Fibroblast of villous mesenchyme (primary cell): ENCODE measurements around the gene ST6GALNAC3. TPM values are rescaled to one million over a fixed set of nuclear protein-coding genes. Genes with fewer than 3 reads are reported as not detected.

ENCODE experiments used
- DNase-seq: peaks from one replicate; pipeline ENCODE4 v3.0.0-alpha.2; 2010; ENCODE audit warnings: low read depth
- H3K4me3 ChIP-seq: 2 replicates; pipeline ENCODE4 v1.5.1; 2011; ENCODE audit warnings: low read depth, mild to moderate bottlenecking, low read length
- CTCF ChIP-seq: IDR thresholded peaks from 2 replicates; pipeline ENCODE4 v1.5.1; 2012; ENCODE audit warnings: low read depth, mild to moderate bottlenecking, low read length; ENCODE audit not compliant: insufficient read depth
- total RNA-seq: library from RNA; depleted of rRNA; stranded (reverse); fragments of >200 nt; gene quantifications from 2 replicates; pipeline ENCODE4 v1.2.3, GENCODE V29; 2012

ST6GALNAC3 gene
- total RNA-seq, 1 donor, result 1.3 TPM

GRCh38 chr1:76160225-76160624, 85.7 kb downstream of the ST6GALNAC3 start:
- no peak for TF ChIP-seq CTCF
- no peak overlapping the region for H3K4me3 ChIP-seq
- no peak for DNase-seq

GRCh38 chr1:76161451-76161850, 86.9 kb downstream of the ST6GALNAC3 start:
- no peak overlapping the region for H3K4me3 ChIP-seq
- no peak for DNase-seq
- TF ChIP-seq CTCF, result no peak

- H3K4me3 ChIP-seq, result no peak overlapping the region
- no peak for TF ChIP-seq CTCF
- no peak for DNase-seq
These were observed 87.7 kb downstream of the ST6GALNAC3 start for GRCh38 chr1:76162254-76162653.

- no peak overlapping the region for H3K4me3 ChIP-seq
- DNase-seq, result no peak
- TF ChIP-seq CTCF, result no peak
These were observed 89.6 kb downstream of the ST6GALNAC3 start for GRCh38 chr1:76164165-76164564.

GRCh38 chr1:76170084-76170483, 95.5 kb downstream of the ST6GALNAC3 start:
- no peak for DNase-seq
- TF ChIP-seq CTCF, result no peak
- no peak overlapping the region for H3K4me3 ChIP-seq

- no peak for TF ChIP-seq CTCF
- H3K4me3 ChIP-seq, result no peak overlapping the region
- no peak for DNase-seq
These were observed 96.0 kb downstream of the ST6GALNAC3 start for GRCh38 chr1:76170513-76170912.

- no peak for TF ChIP-seq CTCF
- H3K4me3 ChIP-seq, result no peak overlapping the region
- DNase-seq, result no peak
These were observed 101.5 kb downstream of the ST6GALNAC3 start for GRCh38 chr1:76176000-76176399.
